Mammary epithelial cell (primary cell): Measurements from ENCODE around the gene CYP3A5.

Source experiments
- EZH2 ChIP-seq: IDR thresholded peaks from 2 replicates; pipeline ENCODE4 v1.6.1; 2012; ENCODE audit warnings: low read length, inconsistent platforms, borderline replicate concordance
- TF ChIP-seq, protein P1 (sequence below), 2 donors: IDR thresholded peaks in 1 of 2; conservative IDR thresholded peaks in 1 of 2; 2 replicates each; pipeline ENCODE4 v1.5.1; 2011 to 2012; ENCODE audit warnings: inconsistent platforms in 2 of 2, low read length in 2 of 2, mild to moderate bottlenecking in 2 of 2, control low read depth in 1 of 2, low read depth in 1 of 2; ENCODE audit not compliant: insufficient read depth in 1 of 2; ENCODE audit errors: extremely low read depth in 1 of 2

DNA sequence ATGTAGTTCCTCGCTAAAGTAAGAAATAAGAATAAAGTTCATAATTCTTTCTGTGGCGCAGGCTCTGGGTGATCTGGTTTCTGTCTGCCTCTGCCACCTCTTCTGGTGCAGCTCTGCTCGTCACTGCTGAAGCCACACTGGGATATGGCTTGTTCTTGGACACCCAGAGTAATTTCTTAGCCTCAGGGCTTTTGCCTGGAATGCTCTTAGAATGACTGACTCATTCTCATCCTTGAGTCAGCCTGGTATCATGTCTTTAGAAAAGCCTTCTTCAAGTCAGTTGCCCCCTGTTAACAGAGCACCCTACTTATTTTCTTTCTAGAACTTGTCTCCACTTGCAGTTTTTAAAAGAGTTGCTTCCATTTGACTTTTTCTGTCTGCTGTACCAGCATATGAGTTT, 61.1 kb downstream of the CYP3A5 start:
- TF ChIP-seq, protein P1, sequence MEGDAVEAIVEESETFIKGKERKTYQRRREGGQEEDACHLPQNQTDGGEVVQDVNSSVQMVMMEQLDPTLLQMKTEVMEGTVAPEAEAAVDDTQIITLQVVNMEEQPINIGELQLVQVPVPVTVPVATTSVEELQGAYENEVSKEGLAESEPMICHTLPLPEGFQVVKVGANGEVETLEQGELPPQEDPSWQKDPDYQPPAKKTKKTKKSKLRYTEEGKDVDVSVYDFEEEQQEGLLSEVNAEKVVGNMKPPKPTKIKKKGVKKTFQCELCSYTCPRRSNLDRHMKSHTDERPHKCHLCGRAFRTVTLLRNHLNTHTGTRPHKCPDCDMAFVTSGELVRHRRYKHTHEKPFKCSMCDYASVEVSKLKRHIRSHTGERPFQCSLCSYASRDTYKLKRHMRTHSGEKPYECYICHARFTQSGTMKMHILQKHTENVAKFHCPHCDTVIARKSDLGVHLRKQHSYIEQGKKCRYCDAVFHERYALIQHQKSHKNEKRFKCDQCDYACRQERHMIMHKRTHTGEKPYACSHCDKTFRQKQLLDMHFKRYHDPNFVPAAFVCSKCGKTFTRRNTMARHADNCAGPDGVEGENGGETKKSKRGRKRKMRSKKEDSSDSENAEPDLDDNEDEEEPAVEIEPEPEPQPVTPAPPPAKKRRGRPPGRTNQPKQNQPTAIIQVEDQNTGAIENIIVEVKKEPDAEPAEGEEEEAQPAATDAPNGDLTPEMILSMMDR (conservative IDR thresholded peaks at IDR 0.05 in 1 of 2, IDR thresholded peaks at IDR 0.05 in 1 of 2; ENCODE audit: extremely low read depth in 1 of 2, insufficient read depth in 1 of 2, low read depth in 1 of 2, low read length in 2 of 2): no peak
- no peak for TF ChIP-seq EZH2
